KBM-7 (cell line): ENCODE data around the gene MRPS31.

Source experiments
- DNase-seq: peaks from one replicate; pipeline ENCODE4 v3.0.0-alpha.2; 2015
- in situ Hi-C: fragments of 300-500 bp; cut with MboI; formaldehyde crosslinking; loops from 2 replicates; pipeline ENCODE4 v1.14.3; 2020; ENCODE audit warnings: low sequenced_read_pairs, low pct_unique_long_range_greater_than_20kb, mixed read lengths

The MRPS31 gene

GRCh38 chr13:40770934-40771618 lies at the start of gene MRPS31:
MRPS31 (minus strand) TSS chr13:40771190; CDS start chr13:40771136, 54 bp downstream.
- DNase-seq: peak; percentile 97
- in situ Hi-C loops: no loop called here

- no peak for DNase-seq
- in situ Hi-C loops: no loop called here
Measured at GRCh38 chr13:40819797-40820315, 48.9 kb upstream of the MRPS31 start.

- no peak for DNase-seq
- in situ Hi-C loops: no loop called here
Measured at GRCh38 chr13:40818926-40819325, 47.9 kb upstream of the MRPS31 start.

- DNase-seq: no peak
- in situ Hi-C loops: no loop called here
Measured at GRCh38 chr13:40814803-40815202, 43.8 kb upstream of the MRPS31 start.

GRCh38 chr13:40813667-40814454 lies 42.9 kb upstream of the MRPS31 start:
- DNase-seq: peak; percentile 55
- in situ Hi-C loops: no loop called here

- in situ Hi-C loops: no loop called here
- DNase-seq: no peak
Measured at GRCh38 chr13:40812724-40813445, 41.9 kb upstream of the MRPS31 start.

- in situ Hi-C loops: no loop called here
- no peak for DNase-seq
Measured at GRCh38 chr13:40812102-40812501, 41.1 kb upstream of the MRPS31 start.

GRCh38 chr13:40809471-40809870 lies 38.5 kb upstream of the MRPS31 start:
- in situ Hi-C loops: no loop called here
- DNase-seq: no peak

GRCh38 chr13:40806241-40806640 lies 35.3 kb upstream of the MRPS31 start:
- in situ Hi-C loops: no loop called here
- DNase-seq: no peak

- in situ Hi-C loops: no loop called here
- DNase-seq: no peak
Measured at GRCh38 chr13:40803316-40803715, 32.3 kb upstream of the MRPS31 start.

GRCh38 chr13:40801255-40802217 lies 30.5 kb upstream of the MRPS31 start:
- in situ Hi-C loops: no loop called here
- DNase-seq: no peak

GRCh38 chr13:40800559-40800958 lies 29.6 kb upstream of the MRPS31 start:
- in situ Hi-C loops: no loop called here
- DNase-seq: no peak

GRCh38 chr13:40799508-40799907 lies 28.5 kb upstream of the MRPS31 start:
- in situ Hi-C loops: loop anchor here (25.0 kb wide), 1 partner anchor 238 kb away; no protein-coding TSS in a partner anchor
- no peak for DNase-seq

- DNase-seq: peak; percentile 74
- in situ Hi-C loops: loop anchor here (25.0 kb wide), 1 partner anchor 239 kb away; no protein-coding TSS in a partner anchor
Measured at GRCh38 chr13:40798380-40798779, 27.4 kb upstream of the MRPS31 start.

GRCh38 chr13:40796649-40797048 lies 25.7 kb upstream of the MRPS31 start:
- in situ Hi-C loops: loop anchor here (25.0 kb wide), 1 partner anchor 241 kb away; no protein-coding TSS in a partner anchor

GRCh38 chr13:40794414-40795368 lies 23.7 kb upstream of the MRPS31 start:
- in situ Hi-C loops: loop anchor here (25.0 kb wide), 1 partner anchor 243 kb away; no protein-coding TSS in a partner anchor
- no peak for DNase-seq

More at GRCh38 chr13:40796649-40797048, 25.7 kb upstream of the MRPS31 start:
- no peak for DNase-seq

GRCh38 chr13:40793339-40793738 lies 22.3 kb upstream of the MRPS31 start:
- DNase-seq: no peak
- in situ Hi-C loops: loop anchor here (25.0 kb wide), 1 partner anchor 244 kb away; no protein-coding TSS in a partner anchor
